ENCODE measurements around the gene TRMT10C.
"Not testable (repeated sequence)": the region's sequence is repeated elsewhere in the genome, so short reads cannot be mapped to it uniquely, and the experiment has no call there.

TRMT10C gene

GRCh38 chr3:101542957-101543356 lies 18.7 kb upstream of the TRMT10C start:
- H3K4me3 ChIP-seq, result no peak overlapping the region
- H3K27ac ChIP-seq, result peak overlapping the region in 4 of 21 experiments; percentile 7 to 61 (median 39)

- Histone ChIP-seq H3K27ac (no peak overlapping the region), H3K4me3 (no peak overlapping the region)
Observed at GRCh38 chr3:101544161-101544850, 17.4 kb upstream of the TRMT10C start.

- Histone ChIP-seq H3K27ac (no peak overlapping the region), H3K4me3 (no peak overlapping the region)
Observed at GRCh38 chr3:101548527-101549105, 13.1 kb upstream of the TRMT10C start.

DNA sequence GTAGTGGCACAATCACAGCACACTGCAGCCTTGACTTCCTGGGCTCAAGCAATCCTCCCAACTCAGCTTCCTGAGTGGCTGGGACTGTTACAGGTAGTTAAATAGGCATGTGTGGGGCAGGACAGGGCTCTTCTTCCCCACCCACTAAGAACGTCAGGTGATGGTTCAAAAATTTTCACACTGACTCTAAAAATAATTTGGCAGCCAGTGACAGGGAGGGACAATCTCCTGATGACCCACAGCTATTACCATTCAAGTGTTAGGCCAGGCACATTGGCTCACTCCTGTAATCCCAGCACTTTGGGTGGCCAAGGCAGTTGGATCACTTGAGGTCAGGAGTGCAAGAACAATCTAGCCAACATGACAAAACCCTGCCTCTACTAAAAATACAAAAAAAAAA lies 12.2 kb upstream of the TRMT10C start:
- H3K4me3 ChIP-seq, result no peak overlapping the region
- H3K27ac ChIP-seq, result no peak overlapping the region

- not testable (repeated sequence) for H3K27ac ChIP-seq
Observed at GRCh38 chr3:101551359-101552081, 10.1 kb upstream of the TRMT10C start.

GRCh38 chr3:101553381-101553780 lies 8.3 kb upstream of the TRMT10C start:
- not testable (repeated sequence) for H3K27ac ChIP-seq, H3K4me3 ChIP-seq

More at GRCh38 chr3:101551359-101552081, 10.1 kb upstream of the TRMT10C start:
- not testable (repeated sequence) for H3K4me3 ChIP-seq

DNA sequence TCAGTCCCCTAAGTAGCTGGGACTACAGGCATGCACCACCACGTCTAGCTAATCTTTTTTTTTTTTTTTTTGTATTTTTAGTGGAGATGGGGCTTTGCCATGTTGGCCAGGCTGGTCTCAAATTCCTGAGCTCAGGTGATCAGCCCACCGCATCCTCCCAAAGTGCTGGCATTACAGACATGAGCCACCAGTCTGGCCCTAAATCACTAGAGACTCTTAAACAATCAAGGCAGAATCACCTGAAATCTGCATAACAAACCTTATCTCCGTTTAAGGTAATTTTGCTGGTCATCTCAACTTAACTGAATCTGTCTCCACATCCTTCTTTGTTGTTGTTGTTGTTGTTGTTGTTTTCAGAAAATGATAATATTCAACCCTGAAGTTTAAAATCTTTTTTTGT lies 5.6 kb upstream of the TRMT10C start:
- Histone ChIP-seq H3K27ac (no peak overlapping the region), H3K4me3 (no peak overlapping the region)

GRCh38 chr3:101567528-101568317 lies 6.1 kb downstream of the TRMT10C start:
- Histone ChIP-seq H3K4me3 (no peak overlapping the region), H3K27ac (no peak overlapping the region)

- Histone ChIP-seq H3K27ac (no peak overlapping the region), H3K4me3 (no peak overlapping the region)
Observed at GRCh38 chr3:101571028-101571895, 9.6 kb downstream of the TRMT10C start.

- Histone ChIP-seq H3K27ac (peak within 1 kb of the TSS; percentile 81 to 100 (median 98)), H3K4me3 (peak within 1 kb of the TSS; percentile 58 to 91 (median 82))
Observed at GRCh38 chr3:101573449-101574387, 12.1 kb downstream of the TRMT10C start, which contains the start of gene PCNP. Gene PCNP, plus strand, starts transcription at chr3:101574180. Its CDS starts 36 bp downstream, at chr3:101574216.

GRCh38 chr3:101574388-101575112 lies 12.9 kb downstream of the TRMT10C start:
- Histone ChIP-seq H3K27ac (peak overlapping the region; percentile 81 to 100 (median 98)), H3K4me3 (peak overlapping the region; percentile 58 to 91 (median 82))

DNA sequence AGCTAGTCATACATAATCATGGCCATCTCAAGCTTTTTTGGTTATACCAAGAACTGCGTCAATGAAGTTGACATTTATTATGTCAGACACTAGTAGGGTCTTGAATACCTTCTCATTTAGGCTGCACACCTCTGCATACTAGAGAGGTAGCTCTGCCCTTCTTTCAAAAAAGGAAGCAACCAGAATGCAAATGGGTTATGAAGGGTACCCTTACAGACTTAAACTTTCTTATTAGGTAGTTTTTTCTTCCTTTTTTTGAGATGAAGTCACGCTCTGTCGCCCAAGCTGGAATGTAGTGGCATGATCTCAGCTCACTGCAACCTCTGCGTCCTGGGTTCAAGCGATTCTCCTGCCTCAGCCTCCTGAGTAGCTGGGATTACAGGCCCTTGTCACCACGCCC lies 15.6 kb downstream of the TRMT10C start:
- no peak overlapping the region for H3K27ac ChIP-seq
- H3K4me3 ChIP-seq, result no peak overlapping the region

GRCh38 chr3:101588616-101589015 lies 26.9 kb downstream of the TRMT10C start:
- Histone ChIP-seq H3K27ac (no peak overlapping the region), H3K4me3 (no peak overlapping the region)

DNA sequence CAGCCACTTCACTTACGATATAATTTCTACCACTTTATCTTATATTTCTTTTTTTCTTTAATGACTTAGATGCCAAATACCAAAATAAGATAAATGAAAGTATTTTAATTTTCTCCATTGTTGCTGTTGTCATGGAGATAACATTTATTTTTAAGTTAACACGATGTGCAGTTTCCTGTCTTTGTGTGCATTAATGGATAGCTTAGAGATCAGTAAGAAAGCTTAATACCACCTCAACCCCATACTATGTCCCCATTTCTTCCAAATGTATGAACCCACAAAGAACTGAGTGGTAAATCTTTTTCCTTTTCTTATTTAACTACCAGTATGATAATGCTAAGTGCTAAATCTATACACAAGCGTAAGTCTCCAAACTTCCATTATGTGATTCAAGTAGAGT lies 29.4 kb downstream of the TRMT10C start:
- Histone ChIP-seq H3K27ac (no peak overlapping the region), H3K4me3 (no peak overlapping the region)

DNA sequence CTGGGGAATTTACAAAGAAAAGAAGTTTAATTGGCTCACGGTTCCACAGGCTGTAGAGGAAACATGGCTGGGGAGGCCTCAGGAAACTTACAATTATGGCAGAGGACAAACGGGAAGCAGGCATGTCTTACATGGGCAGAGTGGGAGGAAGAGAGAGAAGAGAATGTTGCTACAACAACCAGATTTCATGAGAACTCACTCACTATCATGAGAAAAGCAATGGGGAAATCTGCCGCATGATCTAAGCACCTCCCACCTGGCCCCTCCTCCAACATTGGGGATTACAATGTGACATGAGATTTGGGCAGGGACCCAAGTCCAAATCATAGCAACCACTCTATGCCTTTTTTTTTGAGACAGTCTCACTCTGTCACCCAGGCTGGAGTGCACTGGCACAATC lies 41.1 kb downstream of the TRMT10C start:
- H3K27ac ChIP-seq, result no peak overlapping the region
- no peak overlapping the region for H3K4me3 ChIP-seq

GRCh38 chr3:101603184-101603583 lies 41.5 kb downstream of the TRMT10C start:
- H3K27ac ChIP-seq, result no peak overlapping the region
- no peak overlapping the region for H3K4me3 ChIP-seq

DNA sequence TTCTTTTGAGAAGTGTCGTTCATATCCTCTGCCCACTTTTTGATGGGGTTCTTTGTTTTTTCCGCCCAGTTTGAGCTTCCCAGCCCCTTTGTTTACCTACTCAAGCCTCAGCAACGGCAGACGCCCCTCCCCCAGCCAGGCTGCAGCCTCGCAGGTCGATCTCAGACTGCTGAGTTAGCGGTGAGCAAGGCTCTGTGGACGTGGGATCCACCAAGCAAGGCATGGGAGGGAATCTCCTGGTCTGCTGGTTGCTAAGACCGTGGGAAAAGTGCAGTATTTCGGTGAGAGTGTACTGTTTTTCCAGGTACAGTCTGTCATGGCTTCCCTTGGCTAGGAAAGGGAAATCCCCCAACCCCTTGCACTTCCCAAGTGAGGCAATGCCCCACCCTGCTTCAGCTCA lies 43.7 kb downstream of the TRMT10C start:
- not testable (repeated sequence) for H3K4me3 ChIP-seq

More for the DNA sequence above, 43.7 kb downstream of the TRMT10C start:
- not testable (repeated sequence) for H3K27ac ChIP-seq
